Renal cortical epithelial cell (primary cell): ENCODE results near the gene SLC35G4. TPM values are rescaled to one million over a fixed set of nuclear protein-coding genes. Genes with fewer than 3 reads are reported as not detected.
"Not testable (repeated sequence)": the region's sequence is repeated elsewhere in the genome, so short reads cannot be mapped to it uniquely, and the experiment has no call there.

Experiments used
- DNase-seq: peaks from one replicate; pipeline ENCODE4 v3.0.0-alpha.2; 2011; ENCODE audit warnings: low read depth
- total RNA-seq: library from RNA; depleted of rRNA; stranded (reverse); fragments of >200 nt; gene quantifications from 2 replicates; pipeline ENCODE4 v1.2.3, GENCODE V29; 2014

SLC35G4 gene
- total RNA-seq, 1 donor from 2014 or later: not detected

GRCh38 chr18:11613611-11614010 lies 4.2 kb downstream of the SLC35G4 start:
- not testable (repeated sequence) for DNase-seq

GRCh38 chr18:11614042-11614441 lies 4.6 kb downstream of the SLC35G4 start:
- DNase-seq: not testable (repeated sequence)

GRCh38 chr18:11614981-11615380 lies 5.6 kb downstream of the SLC35G4 start:
- not testable (repeated sequence) for DNase-seq

GRCh38 chr18:11647310-11647709 lies 37.9 kb downstream of the SLC35G4 start:
- not testable (repeated sequence) for DNase-seq

- not testable (repeated sequence) for DNase-seq
Observed at GRCh38 chr18:11647804-11648203, 38.4 kb downstream of the SLC35G4 start.

GRCh38 chr18:11649839-11650238 lies 40.4 kb downstream of the SLC35G4 start:
- no peak for DNase-seq

- no peak for DNase-seq
Observed at GRCh38 chr18:11651899-11652298, 42.5 kb downstream of the SLC35G4 start.

GRCh38 chr18:11653521-11653920 lies 44.1 kb downstream of the SLC35G4 start:
- no peak for DNase-seq

GRCh38 chr18:11654736-11655605 lies 45.6 kb downstream of the SLC35G4 start:
- DNase-seq: peak; percentile 6

- DNase-seq: no peak
Observed at GRCh38 chr18:11655606-11655932, 46.2 kb downstream of the SLC35G4 start.

- DNase-seq: no peak
Observed at GRCh38 chr18:11657152-11657551, 47.8 kb downstream of the SLC35G4 start.

GRCh38 chr18:11657554-11657953 lies 48.2 kb downstream of the SLC35G4 start:
- DNase-seq: no peak

GRCh38 chr18:11658019-11658418 lies 48.6 kb downstream of the SLC35G4 start:
- DNase-seq: no peak

- DNase-seq: peak; percentile 23
Observed at GRCh38 chr18:11658989-11659388, 49.6 kb downstream of the SLC35G4 start.

Other genes starting within 250 kb of the SLC35G4 start
- 0.87 and 0.94 TPM in 2 replicates for gene GNAL, start 79.7 kb downstream of the SLC35G4 start, total RNA-seq
- gene CHMP1B, start 241.8 kb downstream of the SLC35G4 start, total RNA-seq: 106 and 118 TPM in 2 replicates